Islet of Langerhans (tissue), 1 donor: ENCODE measurements around the gene ASCC2.
"Not testable (repeated sequence)": the region's sequence is repeated elsewhere in the genome, so short reads cannot be mapped to it uniquely, and the experiment has no call there.

Experiments used
- FAIRE-seq: peaks from one replicate; lab custom pipeline; 2011; peaks lifted over from hg19 to GRCh38; lab: Jason Lieb, UNC

Gene ASCC2

GRCh38 chr22:29837741-29838598 lies at the start of gene ASCC2:
TSS of gene ASCC2 (minus strand) at chr22:29838274. CDS start at chr22:29832325, 5,949 bp downstream.
- FAIRE-seq: peak; percentile 89

GRCh38 chr22:29887358-29887757 lies 49.3 kb upstream of the ASCC2 start:
- FAIRE-seq: no peak

- FAIRE-seq: no peak
These were observed 48.5 kb upstream of the ASCC2 start for GRCh38 chr22:29886596-29886995.

- no peak for FAIRE-seq
These were observed 47.5 kb upstream of the ASCC2 start for GRCh38 chr22:29885610-29886009.

GRCh38 chr22:29883775-29884097 lies 45.7 kb upstream of the ASCC2 start:
- FAIRE-seq: no peak

GRCh38 chr22:29883045-29883774 lies 45.1 kb upstream of the ASCC2 start, which contains the start of gene MTMR3:
TSS of gene MTMR3 (plus strand) at chr22:29883174. CDS start at chr22:29971060, 87,886 bp downstream.
- no peak for FAIRE-seq

- FAIRE-seq: no peak
These were observed 44.6 kb upstream of the ASCC2 start for GRCh38 chr22:29882716-29883044.

GRCh38 chr22:29879753-29880152 lies 41.7 kb upstream of the ASCC2 start:
- no peak for FAIRE-seq

- FAIRE-seq: no peak
These were observed 39.5 kb upstream of the ASCC2 start for GRCh38 chr22:29877620-29878019.

GRCh38 chr22:29873943-29874342 lies 35.9 kb upstream of the ASCC2 start:
- no peak for FAIRE-seq

GRCh38 chr22:29872989-29873388 lies 34.9 kb upstream of the ASCC2 start:
- no peak for FAIRE-seq

GRCh38 chr22:29872144-29872893 lies 34.2 kb upstream of the ASCC2 start:
- no peak for FAIRE-seq

GRCh38 chr22:29871684-29872083 lies 33.6 kb upstream of the ASCC2 start:
- no peak for FAIRE-seq

GRCh38 chr22:29870574-29870973 lies 32.5 kb upstream of the ASCC2 start:
- FAIRE-seq: no peak

GRCh38 chr22:29867851-29868250 lies 29.8 kb upstream of the ASCC2 start:
- no peak for FAIRE-seq

GRCh38 chr22:29867260-29867659 lies 29.2 kb upstream of the ASCC2 start:
- no peak for FAIRE-seq

- not testable (repeated sequence) for FAIRE-seq
These were observed 27.5 kb upstream of the ASCC2 start for GRCh38 chr22:29865572-29865971.

GRCh38 chr22:29861672-29862297 lies 23.7 kb upstream of the ASCC2 start:
- FAIRE-seq: no peak

- no peak for FAIRE-seq
These were observed 22.1 kb upstream of the ASCC2 start for GRCh38 chr22:29860006-29860766.

- FAIRE-seq: not testable (repeated sequence)
These were observed 21.0 kb upstream of the ASCC2 start for GRCh38 chr22:29859030-29859429.

GRCh38 chr22:29856496-29856895 lies 18.4 kb upstream of the ASCC2 start:
- no peak for FAIRE-seq
